ENCODE results near the gene USE1.

The USE1 gene

GRCh38 chr19:17235971-17236777 lies 21.0 kb downstream of the USE1 start:
- DNase-seq (ENCODE audit: low read depth in 3 of 3): no peak

DNA sequence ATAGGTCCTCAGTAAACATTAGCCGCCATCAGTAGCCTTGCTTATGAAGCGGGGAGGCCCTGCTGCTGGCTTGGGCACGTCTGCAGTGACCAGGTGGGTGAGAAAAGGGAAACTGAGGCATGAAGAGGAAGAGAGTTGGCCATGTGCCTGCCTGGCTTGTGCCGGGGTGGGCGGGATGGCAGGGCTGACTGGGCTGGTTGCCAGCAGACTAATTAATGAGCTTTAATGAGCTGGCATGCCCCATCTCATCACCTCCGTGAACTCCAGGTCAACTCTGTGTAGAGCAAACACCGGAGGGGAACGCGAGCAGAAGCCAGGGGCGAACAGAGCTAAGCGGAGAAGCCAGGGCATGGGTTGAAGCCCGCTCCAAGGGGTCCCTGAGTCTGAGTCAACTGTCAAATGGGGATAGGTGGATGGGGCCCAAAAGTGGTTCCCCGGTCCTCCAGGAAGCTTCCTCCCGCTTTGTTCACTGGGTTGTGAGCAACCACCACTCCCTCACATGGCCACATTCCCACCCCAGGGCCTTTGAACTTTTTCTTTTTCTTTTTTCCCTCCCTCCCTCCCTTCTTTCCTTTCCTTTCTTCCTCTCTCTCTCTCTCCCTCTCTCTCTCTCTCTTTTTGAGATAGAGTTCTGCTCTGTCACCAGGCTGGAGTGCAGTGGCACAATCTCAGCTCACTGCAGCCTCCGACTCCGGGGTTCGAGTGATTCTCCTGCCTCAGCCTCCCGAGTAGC lies 21.8 kb downstream of the USE1 start:
- DNase-seq (ENCODE audit: low read depth in 3 of 3): no peak

DNA sequence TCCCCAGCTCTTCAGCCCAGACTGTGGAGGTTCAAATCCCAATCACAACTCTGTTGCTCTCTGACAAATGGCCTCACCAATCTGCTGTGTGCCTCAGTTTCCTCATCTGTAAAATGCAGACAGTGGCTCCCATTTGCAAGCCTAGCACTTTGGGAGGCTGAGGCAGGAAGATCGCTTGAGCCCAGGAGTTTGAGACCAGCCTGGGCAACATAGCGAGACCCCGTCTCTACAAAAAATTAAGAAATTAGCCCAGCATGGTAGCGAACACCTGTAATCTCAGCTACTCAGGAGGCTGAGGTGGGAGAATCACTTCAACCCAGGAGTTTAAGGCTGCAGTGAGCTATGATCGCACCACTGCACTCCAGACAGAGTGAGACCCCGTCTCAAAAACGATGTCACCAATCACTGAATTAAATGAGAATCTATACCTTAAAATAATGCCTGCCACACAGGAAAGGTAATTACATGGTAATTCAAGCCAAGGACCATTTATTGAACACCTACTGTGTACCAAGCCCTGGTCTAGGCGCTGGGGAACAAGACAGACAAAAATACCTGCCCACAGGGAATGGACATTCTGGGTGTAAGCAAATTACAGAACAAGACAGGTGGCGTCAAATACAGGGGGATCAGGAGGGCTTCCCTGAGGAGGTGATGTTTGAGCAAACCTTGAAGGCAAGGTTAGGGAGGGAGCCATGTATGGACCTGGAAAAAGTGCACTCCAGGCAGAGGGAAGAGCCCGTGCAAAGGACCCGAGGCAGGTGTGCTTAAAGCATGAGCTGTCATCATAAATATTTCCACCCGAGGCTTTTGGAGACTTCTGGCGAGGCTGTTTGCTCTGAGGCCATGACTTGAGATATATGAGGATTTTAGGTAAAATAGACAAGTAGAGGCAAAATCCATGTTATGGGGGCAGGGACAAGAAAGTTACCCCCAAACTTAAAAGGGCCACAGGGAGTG lies 22.9 kb downstream of the USE1 start:
- no peak for DNase-seq (ENCODE audit: low read depth in 3 of 3)

- no peak for DNase-seq (ENCODE audit: low read depth in 3 of 3)
Measured at GRCh38 chr19:17240062-17240752, 25.1 kb downstream of the USE1 start.

DNA sequence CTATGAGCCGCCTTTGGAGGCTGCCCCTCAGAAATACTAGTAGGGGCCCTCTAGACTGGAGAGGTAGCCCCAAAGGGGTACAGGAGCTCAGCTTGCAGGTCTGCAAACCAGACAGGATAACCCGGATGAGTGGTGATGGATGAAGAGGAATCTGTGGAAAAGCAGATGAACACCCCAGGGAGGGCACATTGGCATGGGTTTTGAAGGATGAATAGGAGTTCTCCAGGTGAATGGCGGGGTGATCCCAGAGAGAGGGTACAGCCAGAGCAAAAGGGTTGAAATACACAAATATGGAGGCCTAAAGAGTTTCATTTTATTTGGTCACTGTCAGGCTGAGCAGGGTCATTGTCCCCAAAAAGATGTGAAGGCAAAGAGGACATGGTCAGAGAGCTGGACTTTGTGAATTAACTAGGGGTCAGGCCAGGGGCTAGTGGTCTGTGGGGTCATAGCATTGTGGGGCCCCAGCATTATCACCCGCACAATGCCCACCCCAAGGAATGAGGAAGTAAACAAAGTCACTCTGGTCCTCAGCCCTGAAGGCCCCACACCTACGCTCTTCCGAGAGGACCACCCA lies 25.8 kb downstream of the USE1 start:
- no peak for DNase-seq (ENCODE audit: low read depth in 3 of 3)

DNA sequence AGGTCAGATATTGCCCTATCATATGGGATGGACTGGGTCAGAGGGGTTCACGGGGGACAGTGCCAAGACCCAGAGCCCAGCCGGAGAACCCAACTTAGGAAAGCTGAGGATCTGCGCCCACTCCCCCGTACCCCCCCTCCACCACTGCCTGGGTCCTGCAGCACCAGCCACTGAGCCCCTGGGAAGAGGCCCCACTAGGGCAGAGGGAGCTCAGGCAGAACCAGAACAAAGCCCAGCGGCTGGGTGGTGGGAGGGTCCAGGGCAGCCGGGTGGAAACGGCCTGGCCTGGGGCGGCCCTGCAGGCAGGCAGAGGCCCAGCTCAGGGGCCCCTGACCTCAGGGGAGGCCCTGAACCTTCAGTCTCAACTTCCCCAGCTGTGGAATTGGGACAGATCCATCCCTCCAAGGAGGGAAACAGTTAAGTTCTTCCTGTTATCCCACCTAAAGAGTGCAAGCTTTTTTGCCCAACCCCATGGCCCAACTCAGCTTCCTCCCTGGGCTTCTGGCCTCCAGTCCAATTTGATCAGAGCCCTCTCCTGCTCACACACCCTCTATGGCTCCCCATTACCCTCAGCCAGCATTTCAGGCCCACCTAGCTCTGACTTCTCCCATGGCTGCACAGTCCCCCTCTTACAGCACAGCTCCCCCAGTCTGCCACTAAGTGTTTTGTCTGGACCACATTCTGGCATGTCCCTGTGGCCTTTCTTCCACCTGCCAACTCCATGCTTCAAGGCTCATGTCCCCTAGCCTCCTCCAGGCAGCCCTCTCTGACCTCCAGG lies 27.5 kb downstream of the USE1 start:
- no peak for DNase-seq (ENCODE audit: low read depth in 3 of 3)

- DNase-seq (ENCODE audit: low read depth in 3 of 3): no peak
Measured at GRCh38 chr19:17243211-17243829, 28.2 kb downstream of the USE1 start.

GRCh38 chr19:17243830-17244617 lies 28.9 kb downstream of the USE1 start:
- no peak for DNase-seq (ENCODE audit: low read depth in 3 of 3)

- no peak for DNase-seq (ENCODE audit: low read depth in 3 of 3)
Measured at GRCh38 chr19:17244618-17245534, 29.7 kb downstream of the USE1 start.

DNA sequence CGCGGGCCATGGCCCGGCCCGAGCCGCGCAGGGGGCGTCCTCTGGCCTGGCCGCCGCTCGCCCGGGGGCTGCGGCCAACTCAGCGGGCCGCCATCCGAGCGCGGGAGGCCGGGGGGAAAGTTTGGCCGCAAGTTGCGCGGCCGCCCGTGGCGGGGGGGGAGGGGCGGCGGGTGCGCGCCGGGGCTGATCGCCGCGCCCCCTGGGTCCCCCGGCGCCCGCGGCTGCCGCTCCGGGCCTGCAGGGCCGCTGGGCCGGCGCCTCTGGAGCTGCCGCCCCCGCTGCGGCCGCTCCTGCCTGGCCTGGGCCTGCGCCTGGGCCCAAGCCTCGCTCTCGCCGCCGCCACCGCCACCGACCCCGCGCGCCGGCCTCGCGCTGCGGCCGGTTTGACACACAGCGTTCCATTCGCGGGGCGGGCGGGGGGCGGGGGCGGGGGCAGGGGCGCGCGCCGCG lies 30.4 kb downstream of the USE1 start, which contains the start of gene NR2F6:
Gene NR2F6, minus strand, starts transcription at position 385 of the 450 bp plus-strand sequence. CDS start 699 bp downstream, outside the sequence.
- no peak for DNase-seq (ENCODE audit: low read depth in 3 of 3)

- no peak for DNase-seq (ENCODE audit: low read depth in 3 of 3)
Measured at GRCh38 chr19:17246681-17247425, 31.7 kb downstream of the USE1 start.

- no peak for DNase-seq (ENCODE audit: low read depth in 3 of 3)
Measured at GRCh38 chr19:17248011-17248776, 33.0 kb downstream of the USE1 start.

DNA sequence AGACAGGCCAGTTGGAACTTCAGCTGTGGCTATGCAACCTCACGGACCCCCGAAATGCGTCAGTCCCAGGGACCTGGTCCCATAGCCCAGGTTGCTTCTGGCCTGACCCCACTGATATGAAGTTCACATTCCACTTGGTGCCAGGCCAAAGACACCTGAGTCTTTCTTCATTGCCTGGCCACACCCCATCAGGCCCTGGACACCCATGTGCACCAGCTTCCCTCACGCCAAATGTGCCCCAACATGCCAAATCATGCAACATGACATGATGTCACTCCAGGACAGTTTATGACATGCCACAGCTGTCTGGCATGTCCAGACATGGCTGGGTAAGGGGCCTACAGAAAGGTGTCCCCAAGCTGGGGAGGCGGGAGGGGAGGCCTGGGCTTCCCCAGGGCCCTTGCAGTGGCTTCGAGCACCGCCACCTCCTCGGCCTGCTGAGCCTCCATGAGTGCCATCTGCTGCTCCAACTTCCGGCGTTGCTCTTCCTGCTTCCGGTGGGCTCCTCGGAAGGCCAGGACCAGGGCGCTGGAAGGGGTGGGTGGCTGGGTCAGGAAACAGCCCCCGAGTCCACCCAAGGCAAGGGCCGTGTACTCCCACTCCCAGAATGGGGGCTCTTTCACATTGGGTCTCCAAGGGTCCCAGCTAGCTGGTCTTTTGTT lies 34.9 kb downstream of the USE1 start:
- DNase-seq (ENCODE audit: low read depth in 3 of 3): no peak

DNA sequence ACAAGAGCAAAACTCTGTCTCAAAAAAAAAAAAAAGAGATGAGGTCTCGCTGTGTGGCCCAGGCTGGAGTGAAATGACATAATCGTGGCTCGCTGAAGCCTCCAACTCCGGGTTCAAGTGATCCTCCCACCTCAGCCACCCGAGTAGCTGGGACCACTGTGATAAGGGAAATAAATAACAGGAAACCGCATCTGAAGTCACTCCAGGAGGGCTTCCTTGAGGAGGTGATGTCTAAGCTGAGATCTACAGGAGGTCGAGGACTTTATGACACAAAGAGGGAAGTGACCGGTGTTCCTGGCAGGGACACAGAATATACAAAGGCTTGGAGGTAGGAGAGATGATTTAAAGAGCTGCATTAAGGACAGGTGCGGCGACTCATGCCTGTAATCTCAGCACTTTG lies 39.5 kb downstream of the USE1 start:
- no peak for DNase-seq (ENCODE audit: low read depth in 3 of 3)

GRCh38 chr19:17255150-17255621 lies 40.0 kb downstream of the USE1 start:
- DNase-seq (ENCODE audit: low read depth in 3 of 3): no peak

GRCh38 chr19:17256130-17256529 lies 41.0 kb downstream of the USE1 start:
- no peak for DNase-seq (ENCODE audit: low read depth in 3 of 3)

All from stimulated activated CD4-positive, alpha-beta T cell treated with anti-CD3 and anti-CD28 coated beads, TNF-alpha, amount 100 ng/mL, for 24 hours (primary cell).